Tracheal epithelial cell (primary cell): ENCODE results near the gene PPP4R3B. TPM values are rescaled to one million over a fixed set of nuclear protein-coding genes. Genes with fewer than 3 reads are reported as not detected.

Source experiments
- total RNA-seq: library from RNA; depleted of rRNA; stranded (reverse); fragments of >200 nt; gene quantifications from 2 replicates; pipeline ENCODE4 v1.2.1, GENCODE V29; 2014

Gene PPP4R3B
- 30.4 and 48.4 TPM in 2 replicates for total RNA-seq

DNA sequence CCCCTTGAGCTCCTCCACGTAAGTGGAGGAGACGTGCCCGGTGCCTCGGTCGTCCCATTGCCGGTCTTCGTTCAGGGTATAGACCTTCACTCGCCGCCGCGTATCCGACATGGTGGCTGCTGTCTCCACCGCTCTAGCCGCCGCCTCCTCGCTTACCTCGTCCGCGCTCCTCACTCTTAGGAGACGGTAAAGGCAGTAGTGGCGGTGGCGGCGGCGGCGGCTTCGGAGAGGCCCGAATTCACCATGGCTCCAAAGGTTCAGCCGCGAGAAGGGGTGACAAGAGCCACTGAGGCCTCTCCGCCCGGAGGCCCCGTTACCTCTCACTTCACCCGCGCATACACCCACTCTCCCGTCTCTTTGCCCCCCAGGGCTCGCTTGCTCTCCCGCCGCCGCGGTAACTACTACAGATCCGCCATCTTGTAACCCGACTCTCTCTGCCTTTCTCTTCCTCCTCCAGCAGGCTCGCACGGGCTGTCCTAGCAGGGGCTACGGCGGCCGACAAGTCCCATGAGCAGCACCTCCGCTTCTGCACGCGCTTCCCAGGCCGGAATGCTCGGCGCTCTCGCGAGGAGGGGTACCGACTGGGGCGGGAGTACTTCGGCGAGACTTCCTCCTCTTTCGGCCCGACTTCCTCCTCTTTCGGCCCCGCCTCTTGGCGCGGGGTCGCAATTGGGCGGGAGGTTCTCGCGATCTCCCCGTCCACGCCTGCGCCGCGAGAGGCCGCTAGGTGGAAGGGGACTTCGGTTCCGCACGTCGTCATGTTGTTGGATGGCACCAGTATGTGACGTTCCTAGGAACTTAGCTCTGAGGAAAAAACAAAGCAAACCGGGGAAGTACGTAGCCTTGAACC lies at the start of gene PPP4R3B:
Gene PPP4R3B, minus strand, starts transcription at position 448 of the 850 bp plus-strand sequence. Its CDS starts 337 bp downstream, at position 111.

Other genes with a start within 250 kb of the PPP4R3B start
- gene CCDC88A, start 197.8 kb downstream of the PPP4R3B start, total RNA-seq = 10.1 and 17.9 TPM in 2 replicates
- gene CFAP36, start 97.9 kb downstream of the PPP4R3B start, total RNA-seq = 10.1 and 12.8 TPM in 2 replicates
- gene PNPT1, start 76.2 kb upstream of the PPP4R3B start, total RNA-seq = 28.6 and 35.9 TPM in 2 replicates